Fibroblast of peridontal ligament (primary cell): ENCODE results near the gene ERC1.
A peak's percentile ranks its signal among the peaks of the same experiment; 100 is the strongest.
"Not testable (repeated sequence)": the region's sequence is repeated elsewhere in the genome, so short reads cannot be mapped to it uniquely, and the experiment has no call there.

Experiments
- DNase-seq: peaks from one replicate; pipeline ENCODE4 v3.0.0-alpha.2; 2010; ENCODE audit errors: extremely low read depth

ERC1 gene

DNA sequence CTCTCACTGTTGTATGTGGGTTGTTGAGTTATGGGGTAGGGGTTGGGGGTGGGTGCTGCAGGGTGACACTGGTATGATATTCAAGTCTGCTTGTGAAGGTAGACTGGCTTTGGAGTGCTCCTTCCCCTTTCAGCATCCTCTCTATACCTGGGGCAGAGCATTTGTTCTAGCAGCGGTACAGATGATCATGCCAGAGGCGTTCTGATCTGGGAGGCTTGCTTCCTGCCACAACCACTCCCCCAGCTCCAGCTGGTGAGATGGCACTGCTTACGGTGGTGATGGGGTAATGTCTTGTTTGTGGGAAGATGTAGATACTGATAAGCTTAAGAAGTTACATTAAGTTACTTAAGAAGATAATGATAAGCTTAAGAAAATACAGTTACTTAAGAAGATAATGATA, 131.8 kb downstream of the ERC1 start:
- no peak for DNase-seq

DNA sequence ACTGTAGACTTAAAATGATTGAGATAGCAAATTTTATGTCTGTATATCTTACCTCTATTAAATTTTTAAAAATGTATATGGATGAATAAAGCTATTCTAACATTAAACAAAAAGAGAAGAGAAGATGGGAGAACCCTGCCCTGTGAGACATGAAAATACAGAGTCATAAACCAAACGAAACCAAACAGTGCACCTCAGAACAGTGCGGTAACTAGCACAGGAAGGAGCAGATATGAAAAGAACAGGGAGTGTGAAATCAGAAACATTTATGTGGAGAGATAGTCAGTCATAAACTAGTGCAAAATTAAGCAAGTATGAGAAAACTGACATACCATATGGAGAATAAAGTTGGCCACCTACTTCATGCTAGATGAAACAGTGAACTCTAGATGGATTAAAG, 135.1 kb downstream of the ERC1 start:
- DNase-seq: no peak

DNA sequence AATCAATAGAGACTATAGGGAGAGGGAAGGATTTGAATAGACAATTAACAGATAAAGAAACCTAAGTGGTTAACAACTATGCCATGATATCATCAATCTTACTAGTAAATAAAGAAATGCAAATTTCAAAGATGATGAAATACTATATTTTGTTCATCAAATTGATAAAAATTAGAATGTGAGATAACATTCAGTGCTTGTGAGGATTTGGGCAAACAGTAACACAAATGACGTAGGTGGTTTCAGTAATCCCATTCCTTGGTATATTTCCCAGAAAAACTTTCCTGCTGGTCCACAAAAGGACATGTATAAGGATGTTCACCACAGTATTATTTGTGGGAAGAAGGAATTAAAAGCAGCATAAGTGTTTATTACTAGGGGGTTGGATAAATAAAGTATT, 136.0 kb downstream of the ERC1 start:
- no peak for DNase-seq

DNA sequence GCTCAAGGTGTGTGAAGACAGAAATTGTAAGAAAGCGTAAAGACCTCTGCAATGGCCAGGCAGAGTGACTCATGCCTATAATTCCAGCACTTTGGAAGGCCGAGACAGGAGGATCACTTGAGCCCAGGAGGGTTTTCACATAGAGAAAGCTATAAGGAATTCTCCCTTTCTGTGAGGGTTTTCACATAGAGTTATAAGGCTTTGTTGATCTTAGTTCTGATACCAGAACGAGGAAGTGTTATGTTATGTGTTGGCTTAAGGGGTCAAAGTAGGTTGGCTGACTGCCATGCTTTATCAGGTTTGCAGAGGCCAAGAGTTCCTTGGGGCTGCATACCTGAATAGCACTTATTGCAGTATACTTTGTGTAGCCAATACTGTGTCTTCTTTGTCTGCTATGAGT, 139.1 kb downstream of the ERC1 start:
- DNase-seq: no peak

DNA sequence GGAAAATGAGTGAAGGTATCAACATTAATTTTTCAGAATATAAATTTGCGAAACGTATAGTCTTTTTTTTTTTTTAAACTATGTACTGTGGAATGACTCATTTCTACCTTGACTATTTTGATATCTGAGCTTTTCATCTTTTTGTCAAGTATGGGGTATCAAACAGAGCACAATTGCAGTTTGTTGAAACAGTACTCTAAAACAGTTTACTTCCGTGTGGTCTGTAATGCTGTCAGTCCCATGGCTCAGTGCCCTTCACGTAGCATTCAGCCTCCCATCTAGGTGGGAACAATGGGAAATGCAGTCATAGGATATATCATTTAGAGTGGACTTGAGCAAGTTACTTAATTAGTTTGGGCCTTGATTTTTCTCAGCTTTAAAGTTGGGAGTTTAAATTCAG, 139.5 kb downstream of the ERC1 start:
- no peak for DNase-seq

DNA sequence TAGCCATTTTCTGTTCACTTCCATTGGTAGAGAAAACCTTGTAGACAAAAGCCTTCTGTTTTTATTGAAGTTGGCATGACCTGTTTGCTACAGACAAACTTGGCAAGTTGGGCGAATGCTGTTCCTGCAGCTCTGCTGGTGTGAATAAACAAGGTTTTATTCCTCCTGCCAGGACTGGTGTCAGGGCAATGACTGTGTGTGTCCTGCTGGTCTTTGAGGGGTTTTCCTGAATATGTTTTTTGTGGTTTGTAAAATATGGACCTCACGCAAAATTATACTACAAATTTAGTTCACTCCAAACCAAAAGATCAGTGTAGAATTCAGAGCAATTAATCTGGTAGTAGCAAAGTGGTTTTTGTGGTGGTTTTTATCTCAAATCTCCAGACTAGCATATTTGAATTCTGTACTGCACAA, 140.8 kb downstream of the ERC1 start:
- no peak for DNase-seq

DNA sequence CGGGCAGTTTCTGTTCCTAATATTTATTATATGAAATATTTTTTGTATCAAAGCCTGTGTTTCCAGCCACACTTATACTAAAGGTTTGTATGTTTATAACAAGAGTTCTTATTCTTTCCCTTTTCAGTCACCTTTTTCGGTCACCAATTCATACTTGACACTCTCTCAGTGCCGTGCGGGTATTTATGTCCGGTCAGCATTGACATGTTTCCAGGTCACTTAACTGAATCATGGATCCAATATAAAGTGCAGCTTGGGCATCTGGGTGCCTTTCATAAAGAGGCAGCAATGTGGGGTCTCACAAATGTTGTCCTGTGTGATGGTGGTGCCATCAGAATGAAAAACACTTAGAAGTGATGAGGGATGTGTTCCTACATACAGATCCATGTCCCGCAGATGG, 141.3 kb downstream of the ERC1 start:
- no peak for DNase-seq

DNA sequence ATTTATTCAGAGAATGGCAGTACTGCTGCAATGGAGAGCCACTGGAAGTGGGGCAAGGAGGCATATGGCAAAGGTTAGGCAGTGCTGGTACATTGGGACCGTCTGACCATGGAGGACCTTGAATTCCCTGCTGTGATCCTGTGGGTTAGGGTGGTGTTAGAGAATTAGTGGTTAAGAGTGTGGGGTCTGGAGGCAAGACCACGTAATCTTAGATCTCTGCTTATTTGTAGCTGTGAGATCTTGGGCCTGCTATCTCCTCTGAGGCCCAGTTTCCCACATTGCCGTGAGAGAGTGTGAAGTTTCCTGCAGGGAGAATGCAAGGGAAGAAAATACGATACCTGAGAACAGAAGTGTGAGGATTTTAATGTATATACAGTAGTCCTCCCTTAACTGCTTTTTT, 147.7 kb downstream of the ERC1 start:
- DNase-seq: no peak

DNA sequence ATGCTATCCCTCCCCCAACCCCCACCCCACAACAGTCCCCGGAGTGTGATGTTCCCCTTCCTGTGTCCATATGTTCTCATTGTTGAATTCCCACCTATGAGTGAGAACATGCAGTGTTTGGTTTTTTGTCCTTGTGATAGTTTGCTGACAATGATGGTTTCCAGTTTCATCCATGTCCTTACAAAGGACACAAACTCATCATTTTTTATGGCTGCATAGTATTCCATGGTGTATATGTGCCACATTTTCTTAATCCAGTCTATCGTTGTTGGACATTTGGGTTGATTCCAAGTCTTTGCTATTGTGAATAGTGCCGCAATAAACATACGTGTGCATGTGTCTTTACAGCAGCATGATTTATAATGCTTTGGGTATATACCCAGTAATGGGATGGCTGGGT, 155.7 kb downstream of the ERC1 start:
- DNase-seq: not testable (repeated sequence)

DNA sequence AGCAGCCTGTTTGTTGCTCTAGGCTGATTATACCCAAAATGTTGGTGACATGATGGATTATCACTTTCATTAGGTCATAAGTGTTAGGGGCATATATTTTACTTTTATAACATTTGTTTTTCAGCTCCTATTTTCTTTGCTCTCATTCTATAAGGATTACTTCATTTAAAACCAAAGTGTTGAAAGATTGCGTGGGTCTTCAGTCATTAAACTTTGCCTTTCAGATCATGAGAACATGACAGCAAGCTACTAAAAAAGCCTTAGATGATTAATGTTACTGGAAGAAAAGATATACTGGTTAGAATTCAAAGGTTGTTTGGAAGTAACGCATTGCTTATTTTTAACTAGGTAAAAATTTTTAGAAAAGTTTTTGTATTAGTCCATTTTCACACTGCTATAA, 156.8 kb downstream of the ERC1 start:
- DNase-seq: no peak

DNA sequence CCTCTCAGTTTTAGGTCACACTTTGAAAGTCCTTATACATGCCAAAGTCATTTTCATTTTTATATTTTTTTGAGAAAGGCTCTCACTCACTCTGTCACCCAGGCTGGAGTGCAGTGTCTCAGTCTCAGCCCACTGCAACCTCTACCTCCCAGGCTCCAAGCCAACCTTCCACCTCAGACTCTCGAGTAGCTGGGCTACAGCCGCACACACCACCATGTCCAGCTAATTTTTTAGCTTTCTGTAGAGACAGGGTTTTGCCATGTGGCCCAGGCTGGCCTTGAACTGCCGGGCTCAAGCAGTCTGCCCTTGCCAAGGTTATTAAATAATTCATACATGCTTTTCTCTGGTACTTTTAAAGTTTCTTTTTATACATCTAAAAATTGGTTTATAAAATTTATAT, 166.0 kb downstream of the ERC1 start:
- no peak for DNase-seq

DNA sequence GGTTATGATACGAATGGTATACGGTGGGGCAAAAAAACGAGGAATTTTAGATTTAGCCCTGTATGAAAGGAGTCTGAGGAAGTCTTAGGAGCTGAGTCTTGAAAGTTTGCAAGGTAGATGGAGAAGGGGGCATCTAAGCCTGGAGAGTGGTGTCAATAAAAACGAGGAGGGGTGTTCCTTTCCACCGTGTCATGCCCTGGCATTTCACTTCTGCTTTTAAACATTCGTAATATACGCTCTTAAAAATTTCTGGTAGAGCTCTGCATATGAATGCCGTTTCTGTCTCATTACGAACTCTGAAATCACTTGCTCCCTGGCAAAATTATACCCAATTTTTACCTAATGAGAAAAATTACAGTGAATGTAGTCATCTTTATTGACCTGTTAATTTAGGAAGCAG, 170.2 kb downstream of the ERC1 start:
- no peak for DNase-seq

DNA sequence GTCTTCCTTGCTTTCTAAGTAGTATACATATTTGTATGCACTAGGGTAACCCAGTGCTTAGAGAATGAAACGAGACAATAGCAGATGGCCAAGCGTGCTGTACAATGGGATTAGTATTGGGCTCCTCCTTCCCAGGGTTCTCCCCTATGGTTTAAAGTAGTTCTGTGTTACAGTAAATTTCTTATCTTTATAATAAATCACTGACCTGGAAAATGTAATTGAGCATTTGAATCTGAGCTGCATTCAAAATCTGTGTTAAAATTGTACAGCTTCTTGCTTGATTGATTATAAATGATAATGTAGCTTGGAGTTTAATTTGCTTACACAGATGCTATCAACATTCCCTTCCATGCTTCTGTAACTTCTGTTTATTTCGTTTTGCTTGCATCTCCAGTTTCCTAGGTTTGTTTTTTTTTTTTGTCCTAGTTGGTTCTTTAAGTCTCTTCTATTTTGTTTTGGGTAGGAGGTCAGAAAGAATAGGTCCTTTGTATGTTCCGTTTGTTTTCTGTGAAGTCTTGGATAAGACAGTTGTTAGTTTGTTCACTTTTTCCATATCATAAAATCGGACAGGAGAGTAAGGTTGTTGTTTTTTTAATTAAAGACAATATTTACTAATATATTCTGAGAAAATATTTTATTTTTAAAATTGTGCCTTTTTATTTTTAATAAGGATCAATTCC, 171.2 kb downstream of the ERC1 start:
- no peak for DNase-seq

DNA sequence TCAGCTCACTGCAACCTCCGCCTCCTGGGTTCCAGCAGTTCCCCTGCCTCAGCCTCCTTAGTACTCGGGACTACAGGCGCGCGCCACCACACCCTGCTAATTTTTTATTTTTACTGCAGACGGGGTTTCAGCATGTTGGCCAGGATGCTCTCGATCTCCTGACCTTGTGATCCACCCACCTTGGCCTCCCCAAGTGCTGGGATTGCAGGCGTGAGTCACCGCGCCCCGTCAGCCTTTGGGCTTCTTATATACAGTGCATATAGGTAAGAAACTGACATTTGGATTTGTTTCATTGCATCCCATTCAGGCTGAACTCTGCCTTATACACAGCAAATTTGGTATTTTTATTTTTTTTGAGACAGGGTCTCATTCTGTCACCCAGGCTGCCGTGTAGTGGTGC, 176.8 kb downstream of the ERC1 start:
- DNase-seq: no peak

DNA sequence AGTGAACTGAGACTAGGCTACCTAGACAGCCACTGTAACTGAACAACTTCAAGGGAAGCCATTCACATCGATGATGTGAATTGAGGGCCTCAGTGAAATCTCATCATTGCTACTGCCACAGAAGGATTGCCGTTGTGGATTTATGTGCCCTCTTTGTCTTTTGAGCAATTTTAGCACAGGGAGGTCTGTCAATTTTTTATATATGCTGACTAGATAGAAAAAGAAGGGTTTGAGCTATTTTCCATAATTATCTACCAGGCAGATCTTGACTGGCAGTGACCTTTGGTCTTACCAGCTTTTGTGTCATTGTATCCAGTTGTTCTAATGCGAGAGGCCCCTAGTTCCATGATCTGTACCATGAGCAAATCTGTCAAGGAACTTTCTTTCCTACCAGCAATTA, 179.4 kb downstream of the ERC1 start:
- DNase-seq: no peak

DNA sequence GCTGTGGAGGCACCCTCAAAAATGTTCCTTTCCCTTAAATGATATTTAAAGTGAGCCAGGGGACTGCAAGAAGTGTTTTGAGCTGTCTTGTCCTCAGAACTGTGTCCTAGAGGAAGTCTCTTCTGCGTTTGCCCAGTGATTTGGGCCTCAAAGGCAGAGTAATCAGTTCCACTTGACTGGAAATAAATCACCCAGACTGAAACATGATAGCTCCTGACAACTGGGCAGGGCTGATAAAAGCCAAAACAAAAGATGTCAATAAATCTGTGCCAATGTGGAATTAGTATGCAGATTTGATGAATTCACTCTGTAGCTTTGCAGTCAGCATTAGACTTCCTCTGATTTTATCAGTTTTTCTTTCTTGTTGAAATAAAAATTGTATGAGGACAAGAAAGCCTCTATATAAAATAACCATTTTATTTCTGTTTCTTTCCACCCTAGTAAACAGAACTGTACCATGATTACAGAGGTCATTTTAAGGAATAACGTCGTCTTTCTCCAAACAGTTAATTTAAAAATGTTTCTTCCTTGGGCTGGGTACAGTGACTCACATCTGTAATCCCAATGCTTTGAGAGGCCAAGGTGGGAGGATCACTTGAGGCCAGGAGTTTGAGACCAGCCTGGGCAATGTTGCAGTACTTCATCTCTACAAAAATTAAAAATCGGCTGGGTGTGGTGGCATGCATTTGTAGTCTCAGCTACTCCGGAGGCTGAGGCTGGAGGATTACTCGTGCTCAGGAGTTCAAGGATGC, 180.8 kb downstream of the ERC1 start:
- DNase-seq: peak; percentile 69

DNA sequence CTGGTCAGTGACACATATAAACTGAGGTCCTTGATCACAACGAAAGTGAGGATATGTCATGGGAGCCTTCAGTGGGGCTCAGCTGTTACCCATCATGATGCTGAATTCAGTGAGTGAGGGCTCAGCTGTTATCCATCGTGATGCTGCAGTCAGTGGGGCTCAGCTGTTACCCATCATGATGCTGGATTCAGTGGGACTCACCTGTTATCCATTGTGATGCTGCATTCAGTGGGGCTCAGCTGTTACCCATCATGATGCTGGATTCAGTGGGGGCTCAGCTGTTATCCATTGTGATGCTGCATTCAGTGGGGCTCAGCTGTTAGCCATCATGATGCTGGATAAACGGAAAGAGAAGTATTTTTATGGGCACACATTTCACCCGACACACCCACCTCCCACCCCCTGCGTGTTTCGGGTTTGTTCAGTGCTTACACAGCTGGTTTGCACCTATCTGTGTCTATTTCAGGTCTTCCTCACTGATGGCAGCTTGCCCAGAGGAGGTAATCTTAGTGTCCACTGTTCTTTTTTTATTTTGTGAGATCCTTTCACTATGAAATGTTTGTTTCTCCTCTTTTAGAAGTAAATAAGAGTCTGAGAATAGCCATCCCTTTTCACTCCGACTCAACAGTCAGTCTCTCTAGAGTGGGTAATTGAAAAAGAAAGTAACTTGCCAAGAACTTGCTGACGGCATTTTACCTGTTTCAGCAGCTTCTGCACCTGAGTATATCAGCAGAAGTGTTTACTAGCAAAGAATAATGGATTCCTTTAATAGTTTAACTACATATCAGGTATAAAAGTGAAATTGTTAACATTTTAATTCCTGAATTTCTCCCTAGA, 183.0 kb downstream of the ERC1 start:
- DNase-seq: no peak

DNA sequence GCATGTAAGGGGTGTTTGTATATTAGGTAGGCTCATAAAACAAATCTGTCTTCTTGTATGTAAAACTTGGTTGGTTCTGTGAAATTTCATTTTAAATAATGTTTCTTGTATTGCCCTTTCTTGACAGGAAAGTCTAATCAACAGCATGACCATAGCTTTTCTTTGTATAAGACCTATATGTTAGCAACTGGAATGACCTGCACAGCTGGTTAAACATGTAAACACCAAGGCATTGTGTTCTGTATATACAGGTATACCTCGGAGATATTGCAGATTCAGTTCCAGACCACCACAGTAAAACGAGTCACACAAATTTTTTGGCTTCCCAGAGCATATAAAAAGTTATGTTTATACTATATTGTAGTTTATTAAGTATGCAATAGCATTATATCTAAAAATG, 183.6 kb downstream of the ERC1 start:
- DNase-seq: no peak

DNA sequence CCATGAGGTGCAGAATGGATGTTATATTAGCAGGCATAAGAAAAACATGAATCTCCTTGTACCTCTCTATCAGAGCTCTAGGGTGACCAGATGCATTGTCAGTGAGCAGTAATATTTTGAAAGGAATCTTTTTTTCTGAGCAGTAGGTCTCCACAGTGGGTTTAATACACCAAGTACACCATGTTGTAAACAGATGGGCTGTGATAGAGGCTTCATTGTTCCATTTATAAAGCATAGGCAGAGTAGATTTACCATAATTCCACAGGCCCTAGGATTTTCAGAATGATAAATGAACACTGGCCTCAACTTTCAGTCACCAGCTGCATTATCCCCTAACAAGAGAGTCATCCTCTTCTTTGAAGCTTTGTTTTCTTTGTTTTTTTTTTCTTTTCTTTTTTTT, 185.2 kb downstream of the ERC1 start:
- no peak for DNase-seq

DNA sequence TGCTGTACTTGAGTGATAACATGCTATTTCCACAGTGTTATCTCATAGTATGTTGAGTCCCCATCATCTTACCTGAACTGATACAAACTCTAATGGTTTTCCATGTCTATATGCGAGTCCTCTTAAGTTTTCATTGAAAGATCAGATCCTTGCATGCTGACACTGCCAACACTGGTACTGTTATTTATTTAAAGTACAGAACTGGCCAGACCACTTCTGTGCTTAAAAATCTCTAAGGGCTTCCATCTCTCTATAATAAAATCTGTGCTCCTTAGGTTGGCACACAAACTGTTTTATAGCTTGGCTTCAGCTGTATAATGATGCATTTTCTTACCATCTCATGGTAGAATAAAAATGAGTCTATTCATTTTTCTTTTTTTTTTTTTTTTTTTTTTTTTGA, 188.1 kb downstream of the ERC1 start:
- DNase-seq: no peak

DNA sequence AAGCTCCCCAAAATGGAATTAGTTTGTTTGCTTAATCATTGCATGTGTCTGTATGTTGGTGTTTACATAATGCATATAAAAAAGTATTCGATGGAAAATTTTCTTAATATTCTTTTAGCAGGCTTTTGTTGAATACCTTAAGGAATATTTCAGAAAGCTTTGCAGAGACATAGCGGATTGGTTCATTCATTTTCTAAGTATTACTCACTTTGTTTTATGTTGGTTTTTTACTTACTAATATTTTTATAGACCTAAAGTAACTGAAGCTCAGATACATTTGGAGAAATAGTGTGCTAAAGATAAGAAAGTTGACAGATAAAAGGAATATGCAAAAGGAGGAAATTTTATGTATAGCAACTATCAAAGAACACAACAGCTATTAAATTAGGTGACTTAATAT, 191.0 kb downstream of the ERC1 start:
- DNase-seq: no peak

DNA sequence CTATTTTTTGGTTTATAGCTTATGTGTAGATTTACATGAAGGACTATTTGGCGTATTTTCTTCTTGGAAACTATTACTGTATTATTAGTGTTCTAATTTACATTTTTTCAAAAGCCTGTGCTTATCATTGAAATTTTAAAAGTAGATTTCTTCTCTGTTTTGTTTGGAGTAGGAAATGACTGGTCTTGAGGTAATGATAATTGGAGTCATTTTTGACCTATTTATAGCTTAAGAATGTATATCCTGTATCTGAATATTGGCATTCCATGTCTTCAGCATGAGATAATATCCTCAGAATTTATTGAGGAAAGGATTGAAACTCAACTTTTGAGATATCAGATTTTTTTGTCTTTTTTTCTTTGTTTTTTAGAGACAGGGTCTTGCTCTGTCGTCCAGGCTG, 193.4 kb downstream of the ERC1 start:
- DNase-seq: no peak
